HTR-8/SVneo (cell line): ENCODE data around the gene REN.

Experiments
- DNase-seq: peaks from one replicate; pipeline ENCODE4 v3.0.0; 2011; ENCODE audit warnings: low spot score, mixed read lengths; ENCODE audit not compliant: insufficient read length
- FAIRE-seq: peaks from 2 replicates; lab custom pipeline; 2011; peaks lifted over from hg19 to GRCh38; lab: Jason Lieb, UNC

Gene REN

DNA sequence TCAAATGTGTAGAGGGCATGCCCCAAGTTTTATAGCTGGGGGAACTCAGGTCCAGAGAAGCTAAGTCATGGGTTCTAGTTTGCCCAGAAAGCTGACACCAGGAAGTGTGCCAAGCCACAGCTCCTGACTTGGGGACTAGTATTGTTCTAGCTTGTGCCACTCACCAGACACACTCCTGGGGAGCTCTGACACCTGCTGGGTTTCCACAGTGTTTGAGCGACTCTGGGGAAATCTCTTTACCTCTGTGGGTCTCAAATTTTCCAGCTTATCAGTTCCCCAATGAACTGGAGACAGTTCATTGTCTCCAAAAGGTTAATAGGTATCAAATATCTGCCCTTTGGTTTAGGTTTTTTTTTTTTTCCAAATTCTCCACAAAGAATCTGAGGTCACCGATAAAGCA is 25.9 kb upstream of the REN start:
- no peak for DNase-seq
- FAIRE-seq: no peak

- FAIRE-seq: no peak
- no peak for DNase-seq
These were observed 25.3 kb upstream of the REN start for GRCh38 chr1:204191456-204191855.

DNA sequence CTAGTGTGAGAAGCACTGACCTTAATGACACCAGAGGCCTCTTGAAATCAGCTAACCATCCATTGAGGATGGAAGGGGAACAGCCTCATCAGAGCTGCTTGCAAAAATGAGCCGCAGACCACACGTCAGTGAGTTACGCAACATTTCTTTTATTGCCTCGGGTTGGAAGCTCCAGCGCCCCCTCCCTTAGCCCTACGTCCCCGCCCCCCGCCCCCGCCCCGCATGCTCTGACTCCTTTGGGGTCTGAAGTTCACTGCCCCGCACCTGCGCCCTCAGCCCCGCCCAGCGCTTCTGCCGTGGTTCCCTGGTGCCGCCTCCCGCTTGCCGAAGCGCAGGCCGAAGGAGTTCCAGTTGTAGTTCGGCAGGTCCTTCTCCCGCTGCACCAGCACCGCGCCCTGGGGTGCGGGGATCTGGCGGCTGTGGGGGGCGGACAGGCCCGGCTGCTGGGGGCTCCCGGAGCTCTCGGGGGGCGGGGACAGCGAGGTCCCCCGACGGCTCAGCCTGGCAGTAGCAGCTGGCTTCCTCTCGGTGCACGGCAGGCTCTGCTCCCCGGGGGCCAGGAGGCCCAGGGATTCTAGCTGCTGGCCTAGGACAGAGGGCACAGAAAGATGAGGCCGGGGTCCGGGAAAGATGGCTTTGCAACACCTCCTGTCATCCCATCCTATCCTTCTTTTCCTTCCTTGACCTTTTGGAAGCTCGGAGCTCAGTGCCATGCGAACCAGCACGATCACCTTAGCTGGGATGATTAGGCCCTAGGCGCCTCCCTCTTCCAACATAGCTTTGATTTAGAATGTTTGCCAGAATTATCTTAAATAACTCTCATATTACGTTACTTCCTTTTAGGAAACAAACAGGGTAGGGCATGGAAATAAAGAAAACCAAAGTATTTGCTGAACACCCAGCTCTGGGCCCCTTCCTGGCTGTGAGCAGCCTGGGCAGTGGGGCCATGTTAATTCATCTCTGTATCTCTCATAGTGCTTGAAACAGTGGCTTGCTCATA is 24.4 kb upstream of the REN start:
- DNase-seq (no peak), FAIRE-seq (no peak)

GRCh38 chr1:204188959-204189639 is 23.0 kb upstream of the REN start:
- FAIRE-seq (no peak), DNase-seq (no peak)

- no peak for DNase-seq
- FAIRE-seq: no peak
These were observed 20.5 kb upstream of the REN start for GRCh38 chr1:204186597-204186996.

GRCh38 chr1:204181116-204181515 is 15.0 kb upstream of the REN start:
- FAIRE-seq: no peak

GRCh38 chr1:204180133-204180532 is 14.0 kb upstream of the REN start:
- DNase-seq (no peak), FAIRE-seq (no peak)

More at GRCh38 chr1:204181116-204181515, 15.0 kb upstream of the REN start:
- no peak for DNase-seq

GRCh38 chr1:204178487-204179281 is 12.5 kb upstream of the REN start:
- DNase-seq (no peak), FAIRE-seq (no peak)

GRCh38 chr1:204177133-204177532 is 11.0 kb upstream of the REN start:
- FAIRE-seq: peak; percentile 51

GRCh38 chr1:204176049-204176448 is 9.9 kb upstream of the REN start:
- no peak for FAIRE-seq
- no peak for DNase-seq

More at GRCh38 chr1:204177133-204177532, 11.0 kb upstream of the REN start:
- no peak for DNase-seq

- FAIRE-seq (no peak), DNase-seq (no peak)
These were observed 8.8 kb upstream of the REN start for GRCh38 chr1:204174958-204175357.

GRCh38 chr1:204172404-204173029 is 6.4 kb upstream of the REN start:
- FAIRE-seq (no peak), DNase-seq (no peak)

GRCh38 chr1:204171751-204172178 is 5.6 kb upstream of the REN start:
- DNase-seq: no peak
- peak; percentile 26 for FAIRE-seq

GRCh38 chr1:204170494-204171155 is 4.5 kb upstream of the REN start:
- DNase-seq (no peak), FAIRE-seq (peak; percentile 48)

DNA sequence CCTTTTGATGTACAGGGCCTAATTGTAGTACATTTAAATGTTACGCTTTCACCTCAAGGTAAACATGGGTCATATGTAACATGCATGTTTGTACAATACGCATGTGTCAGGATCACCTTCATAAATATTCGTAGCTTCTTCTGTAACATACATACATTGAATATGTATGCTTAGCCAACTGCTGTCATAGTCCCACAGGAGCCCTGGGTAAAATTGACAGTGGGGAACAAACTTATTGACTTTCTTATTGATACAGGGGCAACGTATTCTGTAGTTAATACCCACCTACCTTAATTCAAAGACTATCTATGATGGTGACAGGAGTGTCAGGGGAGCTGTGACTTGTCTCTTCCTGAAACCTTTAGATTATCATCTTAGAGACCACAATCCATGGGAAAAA is 3.7 kb upstream of the REN start:
- no peak for DNase-seq
- FAIRE-seq: peak; percentile 49

DNA sequence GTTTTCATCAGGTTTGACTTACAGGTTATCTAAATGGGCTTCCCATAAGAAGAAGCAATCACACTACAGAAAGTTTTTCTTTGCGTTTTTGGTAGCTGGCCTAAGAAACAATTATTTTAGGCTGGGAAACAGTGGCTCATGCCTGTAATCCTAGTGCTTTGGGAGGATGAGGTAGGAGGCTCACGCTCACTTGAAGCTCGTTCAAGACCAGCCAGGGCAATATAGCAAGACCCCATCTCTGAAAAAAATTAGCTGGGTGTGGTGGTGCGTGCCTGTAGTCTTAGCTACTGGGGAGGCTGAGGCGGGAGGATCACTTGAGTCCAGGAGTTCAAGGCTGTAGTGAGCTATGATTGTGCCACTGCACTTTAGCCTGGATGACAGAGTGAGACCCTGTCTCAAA is 1.6 kb upstream of the REN start:
- no peak for FAIRE-seq

GRCh38 chr1:204162494-204163074 is 3.6 kb downstream of the REN start:
- FAIRE-seq (peak; percentile 79), DNase-seq (peak; percentile 92)

More for the DNA sequence above, 1.6 kb upstream of the REN start:
- no peak for DNase-seq

GRCh38 chr1:204161609-204162493 is 4.3 kb downstream of the REN start:
- no peak for FAIRE-seq
- DNase-seq: no peak
